ENCODE results near the gene ALPK1.
"Not testable (repeated sequence)": the region's sequence is repeated elsewhere in the genome, so short reads cannot be mapped to it uniquely, and the experiment has no call there.

Gene ALPK1

GRCh38 chr4:112381996-112382692 is 85.0 kb downstream of the ALPK1 start:
- DNase-seq: no peak

GRCh38 chr4:112386071-112386470 is 88.9 kb downstream of the ALPK1 start:
- no peak for DNase-seq

- DNase-seq: no peak
Observed at GRCh38 chr4:112402098-112402497, 104.9 kb downstream of the ALPK1 start.

GRCh38 chr4:112403101-112403945 is 106.2 kb downstream of the ALPK1 start:
- DNase-seq: no peak

DNA sequence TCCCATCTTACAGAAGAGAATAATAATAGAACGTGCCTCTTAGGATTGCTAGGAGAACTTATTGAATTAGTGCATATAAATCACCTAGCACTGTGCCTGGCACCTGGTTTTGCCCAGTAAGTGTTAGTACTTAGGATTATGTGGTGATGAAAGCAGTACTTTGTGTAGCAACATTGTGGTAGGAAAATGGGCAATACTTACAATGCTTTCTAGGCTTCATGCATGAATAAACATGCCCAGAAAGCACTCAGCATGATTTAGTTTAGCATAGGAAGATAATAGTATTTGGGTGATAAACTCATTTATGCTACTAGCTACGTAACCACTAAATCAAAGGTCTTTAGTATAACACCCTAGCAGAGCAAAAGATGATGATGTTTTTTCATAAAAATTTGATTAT is 113.2 kb downstream of the ALPK1 start:
- DNase-seq: no peak

DNA sequence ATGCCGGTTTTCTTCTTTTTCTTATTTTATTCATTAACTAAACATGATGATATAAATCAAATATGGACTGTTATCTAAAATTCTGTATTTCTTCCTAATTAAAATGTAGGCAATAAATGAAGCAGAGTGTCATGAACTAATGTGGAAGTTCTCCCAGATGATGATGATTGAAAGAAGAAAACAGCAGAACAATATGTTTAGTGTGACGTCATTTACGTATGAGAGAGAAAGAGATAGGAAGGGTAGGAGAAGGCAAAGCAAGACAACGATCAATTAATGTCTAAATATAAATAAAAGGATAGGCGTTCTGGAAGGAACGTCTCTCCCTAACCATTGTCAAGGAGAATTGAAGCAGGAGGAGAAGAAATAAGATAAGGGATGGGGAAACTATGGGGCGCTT is 113.6 kb downstream of the ALPK1 start:
- no peak for DNase-seq

DNA sequence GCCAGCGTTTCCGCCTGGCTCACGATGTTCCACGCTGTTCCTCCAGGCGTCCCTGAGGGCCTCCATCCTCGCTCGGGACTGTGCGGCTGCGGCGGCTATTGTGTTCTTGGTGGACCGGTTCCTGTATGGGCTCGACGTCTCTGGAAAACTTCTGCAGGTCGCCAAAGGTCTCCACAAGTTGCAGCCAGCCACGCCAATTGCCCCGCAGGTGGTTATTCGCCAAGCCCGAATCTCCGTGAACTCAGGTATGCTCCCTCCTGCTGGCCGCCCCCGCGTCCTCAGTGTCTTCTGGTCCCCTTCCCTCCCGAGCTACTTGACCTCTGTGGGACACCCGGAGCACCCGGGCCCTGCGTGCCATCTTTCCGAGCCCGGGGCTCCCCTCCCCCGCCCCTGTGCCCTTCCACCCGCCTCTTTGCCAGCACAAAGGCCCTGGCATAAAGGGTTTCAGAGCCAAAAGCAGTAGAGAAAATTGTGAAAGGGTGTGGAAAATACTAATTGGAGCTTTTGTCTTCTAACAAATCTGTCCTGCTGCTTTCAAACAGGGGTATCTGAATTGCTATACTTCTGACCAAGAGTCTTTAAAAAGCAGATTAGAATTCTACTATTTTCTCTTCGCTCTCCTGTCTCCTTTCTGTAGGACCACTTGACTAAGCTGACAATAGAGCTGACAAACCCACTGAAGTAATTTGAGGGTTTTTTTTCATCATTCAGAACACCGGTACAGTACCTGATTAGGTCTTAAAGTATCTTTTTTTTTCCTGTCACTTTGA is 114.8 kb downstream of the ALPK1 start:
- DNase-seq: no peak

- DNase-seq: no peak
Observed at GRCh38 chr4:112416464-112416863, 119.3 kb downstream of the ALPK1 start.

- no peak for DNase-seq
Observed at GRCh38 chr4:112418092-112418491, 120.9 kb downstream of the ALPK1 start.

GRCh38 chr4:112421911-112422310 is 124.7 kb downstream of the ALPK1 start:
- DNase-seq: no peak

GRCh38 chr4:112422644-112423043 is 125.5 kb downstream of the ALPK1 start:
- DNase-seq: no peak

GRCh38 chr4:112423591-112423990 is 126.4 kb downstream of the ALPK1 start:
- DNase-seq: no peak

- no peak for DNase-seq
Observed at GRCh38 chr4:112425823-112426222, 128.7 kb downstream of the ALPK1 start.

GRCh38 chr4:112426416-112426815 is 129.2 kb downstream of the ALPK1 start:
- no peak for DNase-seq

- DNase-seq: no peak
Observed at GRCh38 chr4:112431158-112431557, 134.0 kb downstream of the ALPK1 start.

- no peak for DNase-seq
Observed at GRCh38 chr4:112436987-112437386, 139.8 kb downstream of the ALPK1 start.

DNA sequence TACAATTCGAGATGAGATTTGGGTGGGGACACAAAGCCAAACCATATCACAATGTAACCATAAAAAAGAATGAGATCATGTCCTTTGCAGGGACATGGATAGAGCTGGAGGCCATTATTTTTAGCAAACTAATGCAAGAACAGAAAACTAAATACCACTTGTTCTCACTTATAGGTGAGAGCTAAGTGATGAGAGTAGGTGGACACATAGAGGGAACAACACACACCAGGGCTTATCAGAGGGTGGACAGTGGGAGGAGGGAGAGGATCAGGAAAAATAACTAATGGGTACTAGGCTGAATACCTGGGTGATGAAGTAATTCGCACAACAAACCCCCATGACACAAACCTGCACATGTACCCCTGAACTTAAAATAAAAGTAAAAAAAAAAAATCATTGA is 145.1 kb downstream of the ALPK1 start:
- not testable (repeated sequence) for DNase-seq

GRCh38 chr4:112448306-112449132 is 151.3 kb downstream of the ALPK1 start:
- no peak for DNase-seq

- DNase-seq: no peak
Observed at GRCh38 chr4:112449708-112450107, 152.5 kb downstream of the ALPK1 start.

DNA sequence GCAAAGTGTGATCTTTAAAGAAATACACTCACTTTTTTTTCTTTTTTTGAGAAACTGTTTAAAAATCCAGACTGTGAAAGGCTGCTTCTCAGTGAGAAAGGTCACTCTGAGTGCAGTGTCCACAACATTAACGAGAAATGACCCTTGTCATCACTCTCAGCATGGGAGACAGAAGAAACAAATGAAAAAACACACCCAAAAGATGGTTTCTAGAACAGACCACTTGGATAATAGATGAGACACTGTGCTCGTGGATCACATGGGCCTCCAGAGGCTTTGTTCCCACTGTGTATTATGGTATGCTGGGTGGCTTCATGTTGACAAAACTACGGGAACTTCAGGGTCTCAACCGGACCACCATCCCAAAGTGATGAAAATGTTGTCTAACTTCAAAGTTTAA is 153.9 kb downstream of the ALPK1 start:
- DNase-seq: no peak

DNA sequence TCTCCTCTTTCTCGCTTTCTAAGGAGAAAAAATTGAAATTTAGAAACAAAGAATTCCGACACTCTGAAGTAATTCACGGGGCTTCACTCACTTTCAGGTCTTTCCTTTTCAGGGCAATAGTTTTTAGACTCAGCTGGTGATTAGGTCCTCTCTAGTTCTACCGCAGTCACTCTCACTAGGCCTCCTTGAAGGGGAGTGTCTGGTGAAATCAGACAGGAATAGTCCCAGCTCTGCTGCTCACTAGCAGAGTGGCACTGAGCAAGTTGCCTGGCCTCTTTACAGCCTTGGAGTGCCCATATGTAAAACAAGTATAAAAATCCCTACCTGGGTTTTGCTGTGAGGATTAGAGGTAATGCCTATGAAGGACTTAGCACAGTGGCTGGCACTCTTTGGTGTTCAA is 154.7 kb downstream of the ALPK1 start:
- no peak for DNase-seq

DNA sequence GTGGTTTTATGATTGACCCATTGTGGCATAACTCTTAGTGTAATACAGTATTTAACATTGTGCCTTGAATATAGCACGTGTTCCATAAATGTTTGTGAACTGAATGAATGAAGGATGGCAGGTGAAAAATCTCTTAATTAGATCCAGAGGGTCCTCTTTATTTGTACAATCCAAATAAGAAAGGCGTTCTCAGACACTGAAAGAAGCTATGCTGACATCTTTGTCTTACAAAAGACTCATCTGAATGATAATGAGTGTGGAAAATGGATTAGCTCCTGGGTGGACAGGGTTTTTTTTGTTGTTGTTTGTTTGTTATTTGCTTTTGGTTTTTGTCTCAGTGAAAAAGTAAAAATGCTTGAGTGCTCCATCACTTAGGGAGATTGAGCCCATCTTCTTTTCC is 156.2 kb downstream of the ALPK1 start:
- DNase-seq: no peak

DNA sequence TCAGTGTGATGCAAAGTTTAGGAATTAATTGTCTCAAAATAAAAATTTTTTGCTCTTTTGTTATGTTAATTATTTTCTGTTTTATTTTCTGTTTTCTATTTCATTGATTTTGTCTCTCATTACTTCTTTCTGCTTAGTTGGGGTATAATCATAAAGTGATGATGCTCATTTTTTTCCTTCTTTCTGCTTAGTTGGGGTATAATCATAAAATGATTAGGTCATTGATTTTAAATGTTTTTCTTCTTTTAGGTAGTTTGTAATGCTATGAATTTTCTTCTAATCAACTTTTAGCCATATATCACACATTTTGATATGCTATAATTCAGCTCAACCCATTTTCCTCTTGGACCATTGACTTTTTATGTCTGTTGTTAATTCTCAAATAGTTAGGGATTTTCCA is 175.1 kb downstream of the ALPK1 start:
- no peak for DNase-seq
